ENCODE results near the gene TMEM143. TPM values are rescaled to one million over a fixed set of nuclear protein-coding genes. Genes with fewer than 3 reads are reported as not detected.

TMEM143 gene
- total and polyA plus RNA-seq, 2 donors (not counting 3 experiments of a cell fraction or from before 2014, with no cell fraction given): 5.4 to 7.3 TPM

- no peak overlapping the region for H3K9ac ChIP-seq (replicated peaks; ENCODE audit: extremely low read depth, insufficient read depth, low read length)
- no peaks in the 10 kb centered on the region for H3K9me1 ChIP-seq (replicated peaks; ENCODE audit: control insufficient read depth, extremely low read depth, insufficient read depth, low read length)
- peaks cover 24% of the 10 kb centered on the region for H3K4me1 ChIP-seq (ENCODE audit: control insufficient read depth, extremely low read depth, insufficient read depth, low read length)
- peaks cover 13% of the 10 kb centered on the region for H3K79me2 ChIP-seq (ENCODE audit: control insufficient read depth, insufficient read depth, low read length)
- no peaks in the 10 kb centered on the region for H3K36me3 ChIP-seq (ENCODE audit: control insufficient read depth in 2 of 2, extremely low read depth in 1 of 2, insufficient read depth in 2 of 2, low read length in 2 of 2)
- intact Hi-C loops (cut with micrococcal nuclease) (no loop called here), dilution Hi-C loops (cut with MboI; ENCODE audit: extremely low pct_ligation_motif_present, low sequenced_read_pairs) (no loop called here)
- H3K4me3 ChIP-seq (replicated peaks in 1 of 3; ENCODE audit: insufficient read depth in 1 of 3, low read depth in 1 of 3, low read length in 3 of 3): no peak overlapping the region
- TF ChIP-seq JUN (IDR thresholded peaks at IDR 0.05; ENCODE audit: borderline replicate concordance, insufficient read depth, insufficient read length, low read depth) (no peak), MYC (IDR thresholded peaks at IDR 0.05; ENCODE audit: low read depth, low read length) (no peak), POLR2AphosphoS5 (IDR thresholded peaks at IDR 0.05; ENCODE audit: insufficient read depth, low read depth, low read length) (no peak), EZH2 (IDR thresholded peaks at IDR 0.05; ENCODE audit: borderline replicate concordance, low read depth, low read length, severe bottlenecking) (no peak), GATA2 (IDR thresholded peaks at IDR 0.05; ENCODE audit: insufficient read depth, insufficient read length, low read depth, low read length) (no peak), POLR2A (IDR thresholded peaks at IDR 0.05; ENCODE audit: low read depth, low read length) (no peak), FOS (IDR thresholded peaks at IDR 0.05; ENCODE audit: borderline replicate concordance, insufficient read depth, low read length) (no peak)
- TF ChIP-seq, protein P1, sequence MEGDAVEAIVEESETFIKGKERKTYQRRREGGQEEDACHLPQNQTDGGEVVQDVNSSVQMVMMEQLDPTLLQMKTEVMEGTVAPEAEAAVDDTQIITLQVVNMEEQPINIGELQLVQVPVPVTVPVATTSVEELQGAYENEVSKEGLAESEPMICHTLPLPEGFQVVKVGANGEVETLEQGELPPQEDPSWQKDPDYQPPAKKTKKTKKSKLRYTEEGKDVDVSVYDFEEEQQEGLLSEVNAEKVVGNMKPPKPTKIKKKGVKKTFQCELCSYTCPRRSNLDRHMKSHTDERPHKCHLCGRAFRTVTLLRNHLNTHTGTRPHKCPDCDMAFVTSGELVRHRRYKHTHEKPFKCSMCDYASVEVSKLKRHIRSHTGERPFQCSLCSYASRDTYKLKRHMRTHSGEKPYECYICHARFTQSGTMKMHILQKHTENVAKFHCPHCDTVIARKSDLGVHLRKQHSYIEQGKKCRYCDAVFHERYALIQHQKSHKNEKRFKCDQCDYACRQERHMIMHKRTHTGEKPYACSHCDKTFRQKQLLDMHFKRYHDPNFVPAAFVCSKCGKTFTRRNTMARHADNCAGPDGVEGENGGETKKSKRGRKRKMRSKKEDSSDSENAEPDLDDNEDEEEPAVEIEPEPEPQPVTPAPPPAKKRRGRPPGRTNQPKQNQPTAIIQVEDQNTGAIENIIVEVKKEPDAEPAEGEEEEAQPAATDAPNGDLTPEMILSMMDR (IDR thresholded peaks at IDR 0.05; ENCODE audit: extremely low read depth in 1 of 2, insufficient read depth in 1 of 2, low read depth in 1 of 2, low read length in 2 of 2): no peak
- TF ChIP-seq, protein P2, sequence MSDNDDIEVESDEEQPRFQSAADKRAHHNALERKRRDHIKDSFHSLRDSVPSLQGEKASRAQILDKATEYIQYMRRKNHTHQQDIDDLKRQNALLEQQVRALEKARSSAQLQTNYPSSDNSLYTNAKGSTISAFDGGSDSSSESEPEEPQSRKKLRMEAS (IDR thresholded peaks at IDR 0.05; ENCODE audit: insufficient read depth, insufficient read length): no peak
- H3K27ac ChIP-seq (ENCODE audit: insufficient read depth, low read depth, low read length): no peak overlapping the region
- H4K20me1 ChIP-seq (replicated peaks; ENCODE audit: control insufficient read depth, extremely low read depth, insufficient read depth, low read length): no peaks in the 10 kb centered on the region
- FAIRE-seq: no peak
- POLR2A ChIA-PET: no interaction called here
- no peaks in the 10 kb centered on the region for H3K9me3 ChIP-seq (replicated peaks; ENCODE audit: control insufficient read depth, insufficient read depth, low read length)
- no TSS peak for BruUV-seq (replicated peaks)
- H3K27me3 ChIP-seq (ENCODE audit: control insufficient read depth in 2 of 2, insufficient read depth in 2 of 2, low read length in 2 of 2): no peaks in the 10 kb centered on the region
- no peak overlapping the region for H3K4me2 ChIP-seq (ENCODE audit: insufficient read depth, low read length)
- CTCF ChIA-PET: interaction anchor here (2.1 to 10.0 kb wide), 3 partner anchors 10 to 16 kb away, joined by 6 to 486 read pairs (median 8); partner anchors contain the start of gene EMP3
- no peak overlapping the region for H2AFZ ChIP-seq (ENCODE audit: low read depth, low read length)
- DNase-seq (ENCODE audit: low read depth, low spot score): peak; percentile 15
These were observed 33.6 kb downstream of the TMEM143 start for GRCh38 chr19:48330012-48330681.
